ENCODE measurements around the gene MSRB1. TPM values are rescaled to one million over a fixed set of nuclear protein-coding genes. Genes with fewer than 3 reads are reported as not detected.

MSRB1 gene
- polyA plus RNA-seq, 2 of the 4 experiments (the other 2 are of a cell fraction), result 27.7 to 37.5 TPM

GRCh38 chr16:1964506-1965395 lies 21.8 kb upstream of the MSRB1 start, which contains the start of gene RPS2 (continued):
- TF ChIP-seq REST (IDR thresholded peaks at IDR 0.05) (peak; percentile 89), KDM5A (IDR thresholded peaks at IDR 0.05) (peak; percentile 55), RAD21 (conservative IDR thresholded peaks at IDR 0.05 in 1 of 2, IDR thresholded peaks at IDR 0.05 in 1 of 2) (no peak), POLR2A (IDR thresholded peaks at IDR 0.05; ENCODE audit: low read length) (peak; percentile 97), FOXS1 (CRISPR knock-in tag; IDR thresholded peaks at IDR 0.05) (no peak), ELK1 (IDR thresholded peaks at IDR 0.05; ENCODE audit: low read depth, low read length) (no peak), GATA3 (IDR thresholded peaks at IDR 0.05; ENCODE audit: borderline replicate concordance) (peak; percentile 73; the same call in 1 of the 2 replicates), CBX2 (IDR thresholded peaks at IDR 0.05; ENCODE audit: borderline replicate concordance, low read depth) (no peak), MYC (IDR thresholded peaks at IDR 0.05; ENCODE audit: borderline replicate concordance, low read length) (peak; percentile 95), PHF8 (IDR thresholded peaks at IDR 0.05; ENCODE audit: borderline replicate concordance, low read depth) (peak; percentile 94), BCL3 (IDR thresholded peaks at IDR 0.05) (peak; percentile 100), RARB (CRISPR knock-in tag; IDR thresholded peaks at IDR 0.05) (peak; percentile 84; the same call in 1 of the 2 replicates), EHMT2 (IDR thresholded peaks at IDR 0.05; ENCODE audit: low read depth) (no peak), HDAC2 (IDR thresholded peaks at IDR 0.05) (0 out of 2 replicates have a peak, but pooled peaks have one; percentile 36), E2F6 (IDR thresholded peaks at IDR 0.05; ENCODE audit: borderline replicate concordance, low read depth) (peak; percentile 61; the same call in 1 of the 2 replicates), CHD2 (IDR thresholded peaks at IDR 0.05; ENCODE audit: low read length, partially characterized antibody) (peak; percentile 92), MAX (IDR thresholded peaks at IDR 0.05) (peak; percentile 99), JUN (IDR thresholded peaks at IDR 0.05) (peak; percentile 98 to 100)

All from A549 (cell line).